ENCODE data around the gene PALD1. TPM values are rescaled to one million over a fixed set of nuclear protein-coding genes. Genes with fewer than 3 reads are reported as not detected.
A peak's percentile ranks its signal among the peaks of the same experiment; 100 is the strongest.

The PALD1 gene
- total RNA-seq, 1 donor from 2014 or later, result 1.2 TPM

- H3K4me3 Mint-ChIP-seq (ENCODE audit: low read depth), result no peak overlapping the region
- H3K36me3 Mint-ChIP-seq (ENCODE audit: insufficient read depth), result no peaks in the 10 kb centered on the region
- H3K27ac Mint-ChIP-seq, result no peak overlapping the region
- peaks cover 5% of the 10 kb centered on the region for H3K4me1 Mint-ChIP-seq (ENCODE audit: low read depth)
- DNase-seq (ENCODE audit: low spot score, unreplicated experiment), result no peak
- no peaks in the 10 kb centered on the region for H3K27me3 Mint-ChIP-seq
- no peaks in the 10 kb centered on the region for H3K9me3 Mint-ChIP-seq (ENCODE audit: low read depth)
- no peak for TF ChIP-seq CTCF (IDR thresholded peaks at IDR 0.05; ENCODE audit: unreplicated experiment)
Measured at GRCh38 chr10:70503776-70504175, 25.2 kb downstream of the PALD1 start.

- Mint-ChIP-seq H3K27me3 (no peaks in the 10 kb centered on the region), H3K36me3 (ENCODE audit: insufficient read depth) (no peaks in the 10 kb centered on the region), H3K4me1 (ENCODE audit: low read depth) (peaks cover 5% of the 10 kb centered on the region), H3K9me3 (ENCODE audit: low read depth) (no peaks in the 10 kb centered on the region), H3K4me3 (ENCODE audit: low read depth) (no peak overlapping the region), H3K27ac (no peak overlapping the region)
- TF ChIP-seq CTCF (IDR thresholded peaks at IDR 0.05; ENCODE audit: unreplicated experiment), result no peak
- no peak for DNase-seq (ENCODE audit: low spot score, unreplicated experiment)
Measured at GRCh38 chr10:70504521-70505358, 26.2 kb downstream of the PALD1 start.

- Mint-ChIP-seq H3K27ac (no peak overlapping the region), H3K4me1 (ENCODE audit: low read depth) (peaks cover 4% of the 10 kb centered on the region), H3K27me3 (no peaks in the 10 kb centered on the region), H3K36me3 (ENCODE audit: insufficient read depth) (no peaks in the 10 kb centered on the region), H3K9me3 (ENCODE audit: low read depth) (no peaks in the 10 kb centered on the region), H3K4me3 (ENCODE audit: low read depth) (no peak overlapping the region)
- no peak for TF ChIP-seq CTCF (IDR thresholded peaks at IDR 0.05; ENCODE audit: unreplicated experiment)
- no peak for DNase-seq (ENCODE audit: low spot score, unreplicated experiment)
Measured at GRCh38 chr10:70505908-70506307, 27.3 kb downstream of the PALD1 start.

- Mint-ChIP-seq H3K27me3 (no peaks in the 10 kb centered on the region), H3K27ac (no peak overlapping the region), H3K9me3 (ENCODE audit: low read depth) (no peaks in the 10 kb centered on the region), H3K36me3 (ENCODE audit: insufficient read depth) (no peaks in the 10 kb centered on the region), H3K4me3 (ENCODE audit: low read depth) (no peak overlapping the region), H3K4me1 (ENCODE audit: low read depth) (peaks cover 4% of the 10 kb centered on the region)
- TF ChIP-seq CTCF (IDR thresholded peaks at IDR 0.05; ENCODE audit: unreplicated experiment), result no peak
- no peak for DNase-seq (ENCODE audit: low spot score, unreplicated experiment)
Measured at GRCh38 chr10:70507966-70508365, 29.4 kb downstream of the PALD1 start.

- no peak for DNase-seq (ENCODE audit: low spot score, unreplicated experiment)
- peak overlapping the region; percentile 49 for H3K27ac Mint-ChIP-seq
- peak; percentile 13 for TF ChIP-seq CTCF (IDR thresholded peaks at IDR 0.05; ENCODE audit: unreplicated experiment)
- H3K9me3 Mint-ChIP-seq (ENCODE audit: low read depth), result no peaks in the 10 kb centered on the region
- no peak overlapping the region for H3K4me3 Mint-ChIP-seq (ENCODE audit: low read depth)
- H3K36me3 Mint-ChIP-seq (ENCODE audit: insufficient read depth), result no peaks in the 10 kb centered on the region
- H3K4me1 Mint-ChIP-seq (ENCODE audit: low read depth), result peaks cover 4% of the 10 kb centered on the region
- no peaks in the 10 kb centered on the region for H3K27me3 Mint-ChIP-seq
Measured at GRCh38 chr10:70508912-70509756, 30.6 kb downstream of the PALD1 start.
